ENCODE results near the gene PDCD2L. TPM values are rescaled to one million over a fixed set of nuclear protein-coding genes. Genes with fewer than 3 reads are reported as not detected.

Gene PDCD2L
- total and polyA plus RNA-seq, 9 of the 15 experiments (the other 6 are each of a cell fraction or from before 2014, with no cell fraction given): 12.1 to 68.5 (median 56.3) TPM

DNA sequence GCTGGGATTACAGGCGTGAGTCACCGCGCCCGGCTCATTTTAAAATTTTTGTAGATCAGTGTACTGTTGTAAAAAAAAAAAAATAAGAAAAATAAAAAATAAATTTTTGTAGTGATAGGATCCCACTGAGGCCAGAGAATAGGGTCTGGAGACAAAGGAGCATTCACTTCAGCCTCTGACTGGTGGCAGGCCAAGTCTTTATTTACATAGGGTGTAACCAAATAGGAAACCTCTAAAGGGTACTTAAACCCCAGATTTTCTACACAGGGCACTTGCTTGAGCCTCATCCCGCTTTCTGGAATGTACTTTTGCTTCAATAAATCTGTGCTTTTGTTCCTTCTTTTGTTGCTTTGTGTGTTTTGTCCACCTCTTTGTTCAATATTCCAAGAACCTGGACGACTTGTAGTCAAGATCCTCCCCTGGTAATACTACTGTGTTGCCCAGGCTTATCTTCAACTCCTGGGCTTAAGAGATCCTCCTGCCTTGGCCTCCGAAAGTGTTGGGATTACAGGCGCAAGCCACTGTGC lies 2.1 kb upstream of the PDCD2L start:
- Histone ChIP-seq H3K4me1 (replicated peaks in 1 of 2; ENCODE audit: control insufficient read depth in 2 of 2, insufficient read depth in 2 of 2, low read length in 2 of 2) (peaks cover 2 to 23% of the 10 kb centered on the region in 2 experiments; a peak in 3 of 5 replicates), H3K36me3 (ENCODE audit: control insufficient read depth, insufficient read depth, low read length) (peaks cover 43% of the 10 kb centered on the region), H3K9me3 (replicated peaks; ENCODE audit: control insufficient read depth, insufficient read depth, low read depth, low read length) (no peaks in the 10 kb centered on the region), H2AFZ (ENCODE audit: low read depth, low read length) (no peak overlapping the region), H4K20me1 (replicated peaks; ENCODE audit: control insufficient read depth, insufficient read depth, low read length) (no peaks in the 10 kb centered on the region), H3K4me2 (ENCODE audit: insufficient read depth, low read length) (no peak overlapping the region), H3K9ac (ENCODE audit: insufficient read depth in 1 of 2, low read depth in 2 of 2, low read length in 2 of 2) (no peak overlapping the region), H3K79me2 (ENCODE audit: control insufficient read depth, insufficient read depth, low read length) (peaks cover 28% of the 10 kb centered on the region), H3K27me3 (ENCODE audit: control insufficient read depth in 2 of 2, insufficient read depth in 2 of 2, low read length in 2 of 2) (no peaks in the 10 kb centered on the region), H3K27ac (ENCODE audit: extremely low read depth, low read depth, low read length) (no peak overlapping the region), H3K9me1 (ENCODE audit: control insufficient read depth, insufficient read depth, low read length) (peaks cover 5% of the 10 kb centered on the region), H3K4me3 (no peak overlapping the region)
- no peak for DNase-seq (ENCODE audit: extremely low read depth in 1 of 4, low spot score in 3 of 4)
- FAIRE-seq: no peak
- CTCF ChIA-PET (ENCODE audit: low intra/inter-chr PET ratio): no interaction called here
- ATAC-seq: no peak
- 88% methylated on average over 5 of the region's 8 CpGs for WGBS (ENCODE audit: insufficient coverage, low coverage, missing lambda C conversion rate)
- intact Hi-C loops (cut with micrococcal nuclease) (no loop called here), in situ Hi-C loops (cut with MboI) (no loop called here)
- no TSS peak for BruUV-seq (replicated peaks)
- TF ChIP-seq FOXK2 (conservative IDR thresholded peaks at IDR 0.05 in 1 of 2, IDR thresholded peaks at IDR 0.05 in 1 of 2; ENCODE audit: low read depth in 2 of 2): 0 out of 4 replicates have a peak, but pooled peaks of 1 of the 2 experiments have one; percentile 25
- no peak for TF ChIP-seq ZNF695 (CRISPR knock-in tag; IDR thresholded peaks at IDR 0.05)
- TF ChIP-seq MEIS2 (IDR thresholded peaks at IDR 0.05; ENCODE audit: partially characterized antibody): no peak
- peak in 1 of 2 experiments; percentile 75; a peak in 1 of 4 replicates for TF ChIP-seq FOXA3 (CRISPR knock-in tag; conservative IDR thresholded peaks at IDR 0.05 in 1 of 2, IDR thresholded peaks at IDR 0.05 in 1 of 2)
- no peak for TF ChIP-seq ESRRA (IDR thresholded peaks at IDR 0.05; ENCODE audit: borderline replicate concordance, low read depth)
- TF ChIP-seq, protein P1, sequence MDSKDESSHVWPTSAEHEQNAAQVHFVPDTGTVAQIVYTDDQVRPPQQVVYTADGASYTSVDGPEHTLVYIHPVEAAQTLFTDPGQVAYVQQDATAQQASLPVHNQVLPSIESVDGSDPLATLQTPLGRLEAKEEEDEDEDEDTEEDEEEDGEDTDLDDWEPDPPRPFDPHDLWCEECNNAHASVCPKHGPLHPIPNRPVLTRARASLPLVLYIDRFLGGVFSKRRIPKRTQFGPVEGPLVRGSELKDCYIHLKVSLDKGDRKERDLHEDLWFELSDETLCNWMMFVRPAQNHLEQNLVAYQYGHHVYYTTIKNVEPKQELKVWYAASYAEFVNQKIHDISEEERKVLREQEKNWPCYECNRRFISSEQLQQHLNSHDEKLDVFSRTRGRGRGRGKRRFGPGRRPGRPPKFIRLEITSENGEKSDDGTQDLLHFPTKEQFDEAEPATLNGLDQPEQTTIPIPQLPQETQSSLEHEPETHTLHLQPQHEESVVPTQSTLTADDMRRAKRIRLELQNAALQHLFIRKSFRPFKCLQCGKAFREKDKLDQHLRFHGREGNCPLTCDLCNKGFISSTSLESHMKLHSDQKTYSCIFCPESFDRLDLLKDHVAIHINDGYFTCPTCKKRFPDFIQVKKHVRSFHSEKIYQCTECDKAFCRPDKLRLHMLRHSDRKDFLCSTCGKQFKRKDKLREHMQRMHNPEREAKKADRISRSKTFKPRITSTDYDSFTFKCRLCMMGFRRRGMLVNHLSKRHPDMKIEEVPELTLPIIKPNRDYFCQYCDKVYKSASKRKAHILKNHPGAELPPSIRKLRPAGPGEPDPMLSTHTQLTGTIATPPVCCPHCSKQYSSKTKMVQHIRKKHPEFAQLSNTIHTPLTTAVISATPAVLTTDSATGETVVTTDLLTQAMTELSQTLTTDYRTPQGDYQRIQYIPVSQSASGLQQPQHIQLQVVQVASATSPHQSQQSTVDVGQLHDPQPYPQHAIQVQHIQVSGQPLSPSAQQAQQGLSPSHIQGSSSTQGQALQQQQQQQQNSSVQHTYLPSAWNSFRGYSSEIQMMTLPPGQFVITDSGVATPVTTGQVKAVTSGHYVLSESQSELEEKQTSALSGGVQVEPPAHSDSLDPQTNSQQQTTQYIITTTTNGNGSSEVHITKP (IDR thresholded peaks at IDR 0.05; ENCODE audit: partially characterized antibody): peak; percentile 88
- no peak for TF ChIP-seq MAZ (CRISPR knock-in tag; conservative IDR thresholded peaks at IDR 0.05 in 1 of 2, IDR thresholded peaks at IDR 0.05 in 1 of 2)
- no peak for TF ChIP-seq KLF1 (tag; IDR thresholded peaks at IDR 0.05)
- TF ChIP-seq POLR2AphosphoS2 (IDR thresholded peaks at IDR 0.05; ENCODE audit: low read length): no peak
- POLR2A ChIA-PET: no interaction called here

Data from K562 (cell line).